BLaER1 treated with 17β-estradiol and CSF1 and Interleukin-3, amounts not matched to agents 10 nM and 100 nM (cell line): ENCODE results near the gene CARMIL1.

Experiments used
- H3K27ac ChIP-seq, 11 experiments: shearing (Covaris generic); formaldehyde crosslinking; 2 replicates each; pipeline ENCODE4 v1.8.1; 2022
- H3K27me3 ChIP-seq, 11 experiments: shearing (Covaris generic); formaldehyde crosslinking; 2 replicates each; pipeline ENCODE4 v1.8.1; 2022
- H3K36me3 ChIP-seq, 11 experiments: shearing (Covaris generic); formaldehyde crosslinking; 2 replicates each; pipeline ENCODE4 v1.8.1; 2022
- H3K4me1 ChIP-seq, 10 experiments: shearing (Covaris generic); formaldehyde crosslinking; 2 replicates each; pipeline ENCODE4 v1.8.1; 2022
- H3K4me2 ChIP-seq, 11 experiments: shearing (Covaris generic); formaldehyde crosslinking; 2 replicates each; pipeline ENCODE4 v1.8.1; 2022
- H3K4me3 ChIP-seq, 10 experiments: shearing (Covaris generic); formaldehyde crosslinking; 2 replicates each; pipeline ENCODE4 v1.8.1; 2022
- H3K9ac ChIP-seq, 11 experiments: shearing (Covaris generic); formaldehyde crosslinking; 2 replicates each; pipeline ENCODE4 v1.8.1; 2022
- H3K9me3 ChIP-seq, 11 experiments: shearing (Covaris generic); formaldehyde crosslinking; replicated peaks in 1 of 11; 2 replicates each; pipeline ENCODE4 v1.8.1; 2022
- H4K20me1 ChIP-seq, 11 experiments: shearing (Covaris generic); formaldehyde crosslinking; 2 replicates each; pipeline ENCODE4 v1.8.1; 2022
- Cebpa-rat ChIP-seq, 11 experiments: shearing (Covaris generic); IDR thresholded peaks; 2 replicates each; pipeline ENCODE4 v1.8.1; 2022

CARMIL1 gene

DNA sequence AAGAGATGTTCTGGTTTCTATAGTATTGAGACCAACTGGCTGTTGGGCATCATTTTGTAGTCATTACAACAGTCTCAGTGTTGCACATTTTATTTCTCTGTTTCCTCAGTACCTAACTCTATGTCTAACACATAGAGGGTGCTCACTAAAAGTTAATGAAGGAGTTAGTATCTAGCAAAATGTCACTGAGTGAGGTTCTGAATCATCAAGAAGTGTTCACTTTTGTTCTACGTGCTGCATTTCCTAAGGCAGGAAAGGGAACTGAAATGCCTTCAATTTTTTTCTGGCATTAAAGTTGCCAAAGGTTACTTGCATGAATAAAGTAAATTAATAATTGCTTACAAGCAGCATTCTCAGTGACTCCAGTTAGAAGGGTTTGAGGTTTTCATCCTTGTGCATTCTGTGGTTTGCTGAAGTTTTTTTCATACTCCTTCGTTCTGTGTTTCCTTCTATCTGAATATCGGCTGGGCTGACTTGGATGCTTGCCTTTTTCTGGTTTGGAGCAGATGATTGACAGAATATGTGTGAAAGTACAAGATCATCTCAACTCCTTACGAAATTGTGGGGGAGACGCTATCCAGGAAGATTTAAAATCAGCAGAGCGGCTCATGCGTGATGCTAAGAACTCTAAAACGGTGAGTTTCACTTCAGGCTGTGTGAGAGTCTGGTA lies 258.3 kb downstream of the CARMIL1 start:
- Histone ChIP-seq H3K9me3 (no peaks in the 10 kb centered on the region), H3K27me3 (no peaks in the 10 kb centered on the region), H3K27ac (no peak overlapping the region), H3K36me3 (no peaks in the 10 kb centered on the region), H3K9ac (no peak overlapping the region), H3K4me3 (no peak overlapping the region), H4K20me1 (no peaks in the 10 kb centered on the region), H3K4me1 (peaks cover 0 to 10% (median 6%) of the 10 kb centered on the region in 10 experiments; a peak in 8 of 20 replicates), H3K4me2 (peak overlapping the region in 6 of 11 experiments; percentile 5 to 35 (median 6); a peak in 6 of 22 replicates)
- no peak for TF ChIP-seq Cebpa-rat (IDR thresholded peaks at IDR 0.05)

DNA sequence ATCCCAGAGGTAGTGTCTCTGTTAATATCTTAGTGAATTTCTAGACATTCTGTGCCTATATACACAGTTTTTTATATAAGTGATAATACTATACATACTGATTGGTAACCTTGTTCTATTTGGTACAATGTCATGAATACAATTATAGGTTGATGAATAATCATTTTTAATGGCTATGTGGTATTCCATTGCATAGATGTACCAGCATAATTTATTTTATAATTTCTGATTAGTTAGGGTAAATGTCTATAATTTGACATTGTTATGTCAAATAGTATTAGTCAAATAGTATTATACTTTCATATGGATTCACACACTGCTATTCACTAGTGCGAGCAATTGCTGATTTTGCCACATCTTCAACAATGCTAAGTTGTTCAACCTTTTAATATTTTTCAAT lies 262.1 kb downstream of the CARMIL1 start:
- H3K4me2 ChIP-seq = no peak overlapping the region
- no peak overlapping the region for H3K27ac ChIP-seq
- no peaks in the 10 kb centered on the region for H3K9me3 ChIP-seq
- no peak overlapping the region for H3K4me3 ChIP-seq
- H3K4me1 ChIP-seq = peaks cover 0 to 10% (median 6%) of the 10 kb centered on the region in 10 experiments; a peak in 8 of 20 replicates
- TF ChIP-seq Cebpa-rat (IDR thresholded peaks at IDR 0.05) = no peak
- H3K9ac ChIP-seq = no peak overlapping the region
- H3K27me3 ChIP-seq = no peaks in the 10 kb centered on the region
- no peaks in the 10 kb centered on the region for H3K36me3 ChIP-seq
- H4K20me1 ChIP-seq = no peaks in the 10 kb centered on the region

GRCh38 chr6:25542984-25543910 lies 264.1 kb downstream of the CARMIL1 start:
- Histone ChIP-seq H3K36me3 (no peaks in the 10 kb centered on the region), H3K4me1 (no peaks in the 10 kb centered on the region), H3K9ac (no peak overlapping the region), H3K4me2 (no peak overlapping the region), H4K20me1 (no peaks in the 10 kb centered on the region), H3K9me3 (no peaks in the 10 kb centered on the region), H3K27me3 (no peaks in the 10 kb centered on the region), H3K4me3 (no peak overlapping the region), H3K27ac (no peak overlapping the region)
- TF ChIP-seq Cebpa-rat (IDR thresholded peaks at IDR 0.05) = no peak

GRCh38 chr6:25544833-25545232 lies 265.7 kb downstream of the CARMIL1 start:
- H3K27ac ChIP-seq = no peak overlapping the region
- no peaks in the 10 kb centered on the region for H3K4me1 ChIP-seq
- H3K4me3 ChIP-seq = no peak overlapping the region
- H4K20me1 ChIP-seq = no peaks in the 10 kb centered on the region
- H3K9ac ChIP-seq = no peak overlapping the region
- no peak for TF ChIP-seq Cebpa-rat (IDR thresholded peaks at IDR 0.05)
- H3K4me2 ChIP-seq = no peak overlapping the region
- no peaks in the 10 kb centered on the region for H3K9me3 ChIP-seq
- H3K36me3 ChIP-seq = no peaks in the 10 kb centered on the region
- H3K27me3 ChIP-seq = no peaks in the 10 kb centered on the region

- Histone ChIP-seq H3K4me1 (no peaks in the 10 kb centered on the region), H3K9me3 (no peaks in the 10 kb centered on the region), H3K27ac (no peak overlapping the region), H4K20me1 (no peaks in the 10 kb centered on the region), H3K4me3 (no peak overlapping the region), H3K27me3 (no peaks in the 10 kb centered on the region), H3K36me3 (no peaks in the 10 kb centered on the region), H3K9ac (no peak overlapping the region), H3K4me2 (no peak overlapping the region)
- TF ChIP-seq Cebpa-rat (IDR thresholded peaks at IDR 0.05) = no peak
Observed at GRCh38 chr6:25547797-25548196, 268.6 kb downstream of the CARMIL1 start.

- H3K36me3 ChIP-seq = no peaks in the 10 kb centered on the region
- no peaks in the 10 kb centered on the region for H4K20me1 ChIP-seq
- no peak overlapping the region for H3K4me3 ChIP-seq
- H3K27ac ChIP-seq = no peak overlapping the region
- no peaks in the 10 kb centered on the region for H3K4me1 ChIP-seq
- no peak overlapping the region for H3K9ac ChIP-seq
- no peak overlapping the region for H3K4me2 ChIP-seq
- H3K9me3 ChIP-seq = no peaks in the 10 kb centered on the region
- no peak for TF ChIP-seq Cebpa-rat (IDR thresholded peaks at IDR 0.05)
- H3K27me3 ChIP-seq = no peaks in the 10 kb centered on the region
Observed at GRCh38 chr6:25548451-25548850, 269.3 kb downstream of the CARMIL1 start.

DNA sequence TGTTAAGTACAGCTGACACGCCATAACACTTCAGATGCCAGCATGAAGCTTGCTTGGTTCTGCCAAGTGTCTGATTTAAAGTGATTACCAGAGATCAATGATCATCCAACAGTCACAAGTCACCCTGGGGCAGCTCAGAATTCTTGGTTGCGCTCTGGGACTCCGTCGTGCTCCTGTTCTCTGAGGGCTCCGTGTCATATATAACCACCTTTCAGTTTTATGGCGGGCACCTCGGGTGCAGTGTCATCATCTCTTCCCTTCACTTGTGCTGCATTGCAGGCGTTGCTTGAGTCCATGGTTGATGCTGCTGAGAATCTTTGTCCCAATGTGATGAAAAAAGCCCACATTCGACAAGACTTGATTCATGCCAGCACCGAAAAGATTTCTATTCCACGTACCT lies 271.5 kb downstream of the CARMIL1 start:
- Histone ChIP-seq H3K4me1 (no peaks in the 10 kb centered on the region), H3K36me3 (no peaks in the 10 kb centered on the region), H4K20me1 (no peaks in the 10 kb centered on the region), H3K9ac (no peak overlapping the region), H3K9me3 (no peaks in the 10 kb centered on the region), H3K27me3 (no peaks in the 10 kb centered on the region), H3K4me2 (no peak overlapping the region), H3K27ac (no peak overlapping the region), H3K4me3 (no peak overlapping the region)
- TF ChIP-seq Cebpa-rat (IDR thresholded peaks at IDR 0.05) = no peak

DNA sequence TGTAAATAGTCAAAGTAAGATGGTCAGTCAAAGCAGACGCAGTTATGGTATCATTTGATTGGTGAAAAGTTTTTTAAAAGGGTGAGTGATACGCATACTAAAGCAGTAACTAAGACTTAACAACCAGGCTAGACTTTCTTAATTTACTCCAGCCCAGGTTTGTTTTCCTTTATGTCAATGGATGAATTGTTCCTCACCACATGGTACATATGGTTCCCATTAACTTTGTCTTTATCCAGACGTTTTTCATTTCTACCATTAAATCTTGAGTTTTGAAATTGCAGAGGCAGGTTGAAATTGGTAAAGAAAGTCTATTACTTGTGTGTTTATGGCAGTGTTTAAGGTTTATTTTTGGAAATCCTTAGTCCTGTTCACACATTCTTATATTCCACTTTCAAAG lies 274.3 kb downstream of the CARMIL1 start:
- Histone ChIP-seq H3K4me1 (no peaks in the 10 kb centered on the region), H3K36me3 (no peaks in the 10 kb centered on the region), H3K9me3 (no peaks in the 10 kb centered on the region), H4K20me1 (no peaks in the 10 kb centered on the region), H3K4me3 (no peak overlapping the region), H3K27ac (no peak overlapping the region), H3K9ac (no peak overlapping the region), H3K27me3 (no peaks in the 10 kb centered on the region), H3K4me2 (no peak overlapping the region)
- no peak for TF ChIP-seq Cebpa-rat (IDR thresholded peaks at IDR 0.05)

- no peaks in the 10 kb centered on the region for H4K20me1 ChIP-seq
- H3K27me3 ChIP-seq = no peaks in the 10 kb centered on the region
- H3K4me1 ChIP-seq = no peaks in the 10 kb centered on the region
- TF ChIP-seq Cebpa-rat (IDR thresholded peaks at IDR 0.05) = no peak
- H3K9me3 ChIP-seq = no peaks in the 10 kb centered on the region
- H3K4me2 ChIP-seq = no peak overlapping the region
- H3K27ac ChIP-seq = no peak overlapping the region
- no peak overlapping the region for H3K9ac ChIP-seq
- H3K36me3 ChIP-seq = no peaks in the 10 kb centered on the region
- no peak overlapping the region for H3K4me3 ChIP-seq
Observed at GRCh38 chr6:25555188-25555587, 276.0 kb downstream of the CARMIL1 start.

- H3K4me1 ChIP-seq = no peaks in the 10 kb centered on the region
- no peak overlapping the region for H3K9ac ChIP-seq
- H3K36me3 ChIP-seq = no peaks in the 10 kb centered on the region
- no peak overlapping the region for H3K27ac ChIP-seq
- no peaks in the 10 kb centered on the region for H3K9me3 ChIP-seq
- H4K20me1 ChIP-seq = no peaks in the 10 kb centered on the region
- H3K4me3 ChIP-seq = no peak overlapping the region
- no peak overlapping the region for H3K4me2 ChIP-seq
- no peak for TF ChIP-seq Cebpa-rat (IDR thresholded peaks at IDR 0.05)
- H3K27me3 ChIP-seq = no peaks in the 10 kb centered on the region
Observed at GRCh38 chr6:25556516-25556915, 277.3 kb downstream of the CARMIL1 start.
